Keratinocyte (primary cell): ENCODE data around the gene ACACB. TPM values are rescaled to one million over a fixed set of nuclear protein-coding genes. Genes with fewer than 3 reads are reported as not detected.

Source experiments
- DNase-seq: peaks from one replicate; pipeline ENCODE4 v3.0.0-alpha.2; 2011; ENCODE audit warnings: low read depth, missing footprints, low spot score
- FAIRE-seq: peaks from 2 replicates; lab custom pipeline; 2011; peaks lifted over from hg19 to GRCh38; lab: Jason Lieb, UNC
- H2AFZ ChIP-seq: 2 replicates; pipeline ENCODE4 v1.6.0; 2012; ENCODE audit warnings: low read length, control low read depth, inconsistent platforms; ENCODE audit not compliant: control insufficient read depth
- H3K27ac ChIP-seq: 2 replicates; pipeline ENCODE4 v1.5.1; 2011; ENCODE audit warnings: low read length; ENCODE audit not compliant: control insufficient read depth, insufficient read depth
- H3K27me3 ChIP-seq: 3 replicates; pipeline ENCODE4 v1.6.0; 2011; ENCODE audit warnings: low read length; ENCODE audit not compliant: control insufficient read depth, insufficient read depth; ENCODE audit errors: extremely low read depth
- H3K36me3 ChIP-seq, 2 experiments: 2 replicates in 1 of 2; 3 replicates in 1 of 2; pipeline ENCODE4 v1.5.1; 2011; ENCODE audit warnings: low read length in 2 of 2, mild to moderate bottlenecking in 1 of 2; ENCODE audit not compliant: control insufficient read depth in 2 of 2, insufficient read depth in 2 of 2; ENCODE audit errors: extremely low read depth in 1 of 2
- H3K4me1 ChIP-seq: 3 replicates; pipeline ENCODE4 v1.5.1; 2011; ENCODE audit warnings: low read length; ENCODE audit not compliant: control insufficient read depth, insufficient read depth; ENCODE audit errors: extremely low read depth
- H3K4me2 ChIP-seq: 3 replicates; pipeline ENCODE4 v1.6.0; 2011; ENCODE audit warnings: low read depth, low read length; ENCODE audit not compliant: control insufficient read depth, insufficient read depth; ENCODE audit errors: extremely low read depth
- H3K4me3 ChIP-seq, 3 experiments: fragments of 200-600 bp in 1 of 3; sonication (generic) in 1 of 3; 2 replicates in 2 of 3; 3 replicates in 1 of 3; pipeline ENCODE4 v1.5.1; 2011 to 2016; ENCODE audit warnings: low read length in 3 of 3, mild to moderate bottlenecking in 3 of 3, control low read depth in 2 of 3, inconsistent platforms in 1 of 3, low read depth in 1 of 3, mixed read lengths in 1 of 3, mixed run types in 1 of 3, moderate library complexity in 1 of 3; ENCODE audit not compliant: control insufficient read depth in 2 of 3, insufficient read depth in 2 of 3; ENCODE audit errors: extremely low read depth in 1 of 3
- H3K79me2 ChIP-seq: 2 replicates; pipeline ENCODE4 v1.6.0; 2012; ENCODE audit warnings: low read length; ENCODE audit not compliant: control insufficient read depth, insufficient read depth
- H3K9ac ChIP-seq: 3 replicates; pipeline ENCODE4 v1.6.0; 2011; ENCODE audit warnings: low read length; ENCODE audit not compliant: control insufficient read depth, insufficient read depth; ENCODE audit errors: extremely low read depth
- H3K9me1 ChIP-seq: 3 replicates; pipeline ENCODE4 v1.6.0; 2011; ENCODE audit warnings: low read length; ENCODE audit not compliant: control insufficient read depth, insufficient read depth; ENCODE audit errors: extremely low read depth
- H3K9me3 ChIP-seq: 2 replicates; pipeline ENCODE4 v1.5.1; 2012; ENCODE audit warnings: low read depth, low read length; ENCODE audit not compliant: control insufficient read depth
- H4K20me1 ChIP-seq: 3 replicates; pipeline ENCODE4 v1.6.0; 2011; ENCODE audit warnings: low read length; ENCODE audit not compliant: control insufficient read depth, insufficient read depth; ENCODE audit errors: extremely low read depth
- EZH2 ChIP-seq: IDR thresholded peaks from one replicate; pipeline ENCODE4 v1.6.1; 2012; ENCODE audit warnings: inconsistent platforms, mild to moderate bottlenecking, low read length, moderate library complexity
- dilution Hi-C: fragments of 300-500 bp; cut with MboI; formaldehyde crosslinking; loops from one replicate; pipeline ENCODE4 v1.7.0; 2020; ENCODE audit warnings: low sequenced_read_pairs; ENCODE audit not compliant: extremely low pct_ligation_motif_present
- polyA plus RNA-seq, 5 experiments: library from polyadenylated mRNA; depleted of rRNA in 3 of 5; stranded (reverse) in 3 of 5; stranded (forward) in 1 of 5; unstranded in 1 of 5; fragments of >200 nt; gene quantifications; 1 replicate in 1 of 5; 2 replicates in 3 of 5; 3 replicates in 1 of 5; pipeline versions ENCODE4 v1.2.1 to v1.2.3, GENCODE V29; 2011 to 2012; ENCODE audit warnings: missing spikeins in 2 of 5, low read depth in 1 of 5, low replicate concordance in 1 of 5
- TF ChIP-seq, protein P1 (sequence below), 3 experiments: IDR thresholded peaks in 1 of 3; conservative IDR thresholded peaks in 1 of 3; optimal IDR thresholded peaks in 1 of 3; 2 replicates in 2 of 3; 3 replicates in 1 of 3; pipeline versions ENCODE3 to v1.5.1; 2011; ENCODE audit warnings: low read length in 3 of 3, mild to moderate bottlenecking in 3 of 3, moderate library complexity in 2 of 3, control low read depth in 1 of 3, inconsistent platforms in 1 of 3; ENCODE audit not compliant: insufficient read depth in 2 of 3; ENCODE audit errors: extremely low read depth in 1 of 3

Gene ACACB
- polyA plus RNA-seq, 1 donor (not counting 4 experiments of a cell fraction or from before 2014, with no cell fraction given), result 1.3 TPM

DNA sequence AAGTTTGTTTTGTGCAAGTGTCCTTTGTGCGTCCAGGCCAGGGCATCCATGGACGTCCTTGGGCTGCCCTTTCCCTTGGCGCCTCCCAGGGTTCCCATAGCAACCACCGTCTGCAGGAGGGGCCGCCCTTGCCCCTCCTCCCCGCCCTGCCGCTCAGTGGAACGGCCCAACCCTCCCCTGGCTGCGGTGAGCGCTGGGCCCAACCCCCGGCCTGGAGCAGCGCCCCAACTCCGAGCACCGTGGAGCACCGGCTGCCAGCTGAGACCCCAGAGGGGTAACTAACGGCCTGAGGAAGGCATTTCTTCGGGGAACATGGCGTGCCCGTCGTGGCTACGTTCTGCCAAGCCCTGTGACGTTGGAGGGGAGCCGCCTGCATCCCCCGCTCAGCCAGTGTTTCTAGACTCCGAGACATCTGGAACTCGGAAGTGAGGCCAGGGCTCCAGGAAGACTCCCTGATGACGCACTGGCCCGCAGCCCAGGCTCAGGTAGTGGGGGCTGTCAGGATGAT is 5.3 kb upstream of the ACACB start:
- Histone ChIP-seq H3K4me2 (peak overlapping the region; percentile 79), H3K9ac (peak overlapping the region; percentile 66), H3K9me3 (no peaks in the 10 kb centered on the region), H4K20me1 (no peaks in the 10 kb centered on the region), H3K27ac (peak overlapping the region; percentile 33), H3K79me2 (no peaks in the 10 kb centered on the region), H3K4me1 (peaks cover 4% of the 10 kb centered on the region), H2AFZ (peak overlapping the region; percentile 94), H3K27me3 (no peaks in the 10 kb centered on the region), H3K9me1 (no peaks in the 10 kb centered on the region), H3K36me3 (peaks cover 5 to 6% of the 10 kb centered on the region in 2 experiments), H3K4me3 (peak overlapping the region; percentile 42 to 65 (median 53))
- DNase-seq (no peak), FAIRE-seq (no peak)
- TF ChIP-seq, protein P1, sequence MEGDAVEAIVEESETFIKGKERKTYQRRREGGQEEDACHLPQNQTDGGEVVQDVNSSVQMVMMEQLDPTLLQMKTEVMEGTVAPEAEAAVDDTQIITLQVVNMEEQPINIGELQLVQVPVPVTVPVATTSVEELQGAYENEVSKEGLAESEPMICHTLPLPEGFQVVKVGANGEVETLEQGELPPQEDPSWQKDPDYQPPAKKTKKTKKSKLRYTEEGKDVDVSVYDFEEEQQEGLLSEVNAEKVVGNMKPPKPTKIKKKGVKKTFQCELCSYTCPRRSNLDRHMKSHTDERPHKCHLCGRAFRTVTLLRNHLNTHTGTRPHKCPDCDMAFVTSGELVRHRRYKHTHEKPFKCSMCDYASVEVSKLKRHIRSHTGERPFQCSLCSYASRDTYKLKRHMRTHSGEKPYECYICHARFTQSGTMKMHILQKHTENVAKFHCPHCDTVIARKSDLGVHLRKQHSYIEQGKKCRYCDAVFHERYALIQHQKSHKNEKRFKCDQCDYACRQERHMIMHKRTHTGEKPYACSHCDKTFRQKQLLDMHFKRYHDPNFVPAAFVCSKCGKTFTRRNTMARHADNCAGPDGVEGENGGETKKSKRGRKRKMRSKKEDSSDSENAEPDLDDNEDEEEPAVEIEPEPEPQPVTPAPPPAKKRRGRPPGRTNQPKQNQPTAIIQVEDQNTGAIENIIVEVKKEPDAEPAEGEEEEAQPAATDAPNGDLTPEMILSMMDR (optimal IDR thresholded peaks at IDR 0.05 in 1 of 3, IDR thresholded peaks at IDR 0.05 in 1 of 3, conservative IDR thresholded peaks at IDR 0.05 in 1 of 3; ENCODE audit: extremely low read depth in 1 of 3, insufficient read depth in 2 of 3, low read length in 3 of 3), result no peak
- no peak for TF ChIP-seq EZH2
- dilution Hi-C loops, result loop anchor here (25.0 kb wide), 1 partner anchor 276 kb away; no protein-coding TSS in a partner anchor

DNA sequence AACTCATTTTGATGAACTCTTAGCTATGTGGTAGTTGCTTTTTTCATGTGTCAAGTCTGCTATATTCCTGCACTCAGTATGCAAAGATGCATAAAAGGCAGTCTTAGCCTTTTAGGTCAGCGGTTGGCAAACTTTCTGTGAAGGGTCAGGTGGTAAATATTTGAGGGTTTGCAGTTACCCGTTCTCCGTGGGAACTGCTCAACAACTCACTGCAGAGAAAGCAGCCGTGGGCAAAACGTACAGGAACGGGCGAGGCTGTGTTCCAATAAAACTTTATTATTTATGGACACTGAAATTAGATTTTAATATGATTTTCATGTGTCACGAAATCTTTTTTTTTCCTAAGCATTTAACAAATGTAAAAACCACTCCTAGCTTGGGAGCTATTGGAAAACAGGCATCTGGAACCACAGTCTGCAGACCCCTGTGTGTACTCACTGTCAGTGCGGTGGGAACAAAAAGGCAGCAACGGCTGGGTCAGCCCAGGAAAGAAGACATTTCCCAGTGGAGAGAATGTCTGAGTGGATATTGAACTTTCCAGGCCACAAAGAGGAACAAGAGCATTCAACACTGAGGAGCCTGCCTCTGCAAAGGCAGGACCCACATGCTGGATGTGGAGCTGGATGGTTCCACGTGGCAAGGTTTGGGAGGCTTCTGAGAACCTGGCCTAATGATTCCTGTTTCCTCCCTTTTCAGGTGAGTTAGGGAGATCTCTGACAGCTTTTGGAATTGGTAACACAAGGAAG is 3.5 kb upstream of the ACACB start:
- TF ChIP-seq, protein P1 (optimal IDR thresholded peaks at IDR 0.05 in 1 of 3, IDR thresholded peaks at IDR 0.05 in 1 of 3, conservative IDR thresholded peaks at IDR 0.05 in 1 of 3; ENCODE audit: extremely low read depth in 1 of 3, insufficient read depth in 2 of 3, low read length in 3 of 3), result no peak
- no peak for TF ChIP-seq EZH2

More for the DNA sequence above, 3.5 kb upstream of the ACACB start:
- no peak overlapping the region for H2AFZ ChIP-seq
- dilution Hi-C loops, result loop anchor here (25.0 kb wide), 1 partner anchor 274 kb away; no protein-coding TSS in a partner anchor
- peaks cover 0 to 4% of the 10 kb centered on the region in 2 experiments for H3K36me3 ChIP-seq
- H4K20me1 ChIP-seq, result no peaks in the 10 kb centered on the region
- H3K4me2 ChIP-seq, result no peak overlapping the region
- no peak overlapping the region for H3K4me3 ChIP-seq
- no peak overlapping the region for H3K27ac ChIP-seq
- no peak overlapping the region for H3K9ac ChIP-seq
- peaks cover 4% of the 10 kb centered on the region for H3K4me1 ChIP-seq
- H3K79me2 ChIP-seq, result no peaks in the 10 kb centered on the region
- no peaks in the 10 kb centered on the region for H3K9me3 ChIP-seq
- DNase-seq (no peak), FAIRE-seq (no peak)
- H3K9me1 ChIP-seq, result no peaks in the 10 kb centered on the region
- no peaks in the 10 kb centered on the region for H3K27me3 ChIP-seq
